GM10847 (cell line): ENCODE measurements around the gene CLIC5.

Experiments
- POLR2A ChIP-seq: IDR thresholded peaks from 2 replicates; pipeline ENCODE4 v1.6.1; 2011; ENCODE audit not compliant: insufficient read length; ENCODE audit errors: extremely low read depth

The CLIC5 gene

DNA sequence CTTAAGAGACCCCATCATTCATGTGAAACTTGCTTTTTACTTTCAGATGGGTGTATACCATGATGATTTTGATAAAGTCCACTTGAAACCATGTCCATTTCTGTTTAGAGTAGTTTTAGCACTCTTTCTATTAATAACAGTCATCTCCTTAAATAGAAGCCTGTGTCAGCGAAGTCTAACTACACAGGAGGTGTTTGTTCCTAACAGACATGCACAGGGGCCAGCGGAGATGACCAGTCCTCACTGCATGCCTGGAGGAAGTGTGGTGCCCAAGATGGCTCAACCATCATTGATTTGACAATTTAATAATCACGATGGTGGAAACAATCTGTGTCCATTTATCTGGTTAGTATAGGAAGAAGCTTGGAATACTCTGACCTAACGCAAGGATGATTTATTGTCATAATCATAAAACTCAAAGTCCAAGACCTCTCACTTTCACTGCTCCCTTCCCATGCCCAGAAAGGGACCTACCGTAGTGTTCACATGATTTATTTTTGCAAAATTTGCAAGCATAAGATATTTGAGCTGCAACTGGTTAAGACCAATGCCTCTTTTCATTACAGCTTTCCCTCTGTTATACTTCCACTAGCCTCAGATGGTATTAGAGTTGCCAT is 31.0 kb upstream of the CLIC5 start:
- no peak for TF ChIP-seq POLR2A

DNA sequence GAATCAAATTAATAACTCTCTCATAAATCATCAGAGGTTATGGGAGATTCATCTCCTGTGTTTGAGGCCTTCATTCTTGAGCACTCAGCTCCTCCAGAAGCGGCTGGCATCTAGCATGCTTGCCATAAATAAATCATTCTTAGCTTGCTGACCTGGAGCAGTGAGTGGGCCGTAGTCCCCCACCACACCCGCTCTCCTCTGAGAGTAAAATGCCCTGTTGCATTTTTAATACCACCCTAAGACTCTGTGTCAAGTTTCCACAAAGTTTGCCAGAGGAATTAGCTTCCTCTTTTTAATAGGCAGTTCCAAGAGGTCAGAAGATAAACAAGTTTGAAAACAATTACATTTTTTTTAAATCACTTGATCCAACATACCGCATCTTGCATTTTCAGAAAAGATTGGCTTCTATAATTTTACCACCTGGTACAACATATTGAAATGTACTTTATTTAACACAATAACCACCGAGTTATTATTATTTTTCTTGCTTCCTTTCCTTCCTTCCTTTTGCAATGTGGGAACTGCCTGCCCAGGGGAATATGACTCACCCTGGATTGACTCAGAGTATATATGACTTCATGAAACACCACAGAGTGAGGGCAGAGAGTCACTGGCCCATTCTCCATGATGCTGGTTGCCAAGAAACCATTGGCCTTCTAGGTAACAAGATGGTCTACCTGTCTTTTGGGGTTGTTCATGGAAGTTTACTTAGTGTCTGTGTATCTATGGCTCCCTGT is 29.4 kb upstream of the CLIC5 start:
- no peak for TF ChIP-seq POLR2A

DNA sequence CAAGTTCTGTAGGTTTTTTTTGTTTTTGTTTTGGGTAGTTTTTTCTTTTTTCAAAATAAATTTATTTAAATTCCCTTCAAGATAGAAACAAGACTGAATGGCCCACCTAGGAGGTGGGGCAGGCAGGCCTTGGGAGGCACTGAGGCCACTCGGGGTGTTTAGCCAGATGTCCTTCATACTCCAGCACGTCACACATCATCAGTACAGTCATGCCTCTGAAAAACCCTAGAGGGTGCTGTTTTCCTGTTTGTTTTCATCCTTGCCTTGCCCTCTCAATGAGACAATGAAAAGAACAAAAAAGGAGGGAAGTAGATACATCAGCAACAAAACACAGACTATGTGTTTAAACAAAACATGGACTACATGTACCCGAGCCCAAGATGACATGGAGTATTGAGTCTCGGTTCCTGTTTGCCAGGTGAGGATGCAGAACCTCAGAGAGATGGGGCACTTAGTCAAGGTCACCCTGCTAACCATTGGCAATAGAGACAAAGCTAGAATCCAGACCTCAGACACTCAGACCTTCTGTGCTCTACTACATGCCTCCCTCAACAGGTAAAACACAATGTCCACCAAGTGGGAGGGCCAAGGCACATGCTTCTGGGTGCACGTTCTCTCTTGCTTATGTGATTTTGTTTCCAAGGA is 26.8 kb upstream of the CLIC5 start:
- no peak for TF ChIP-seq POLR2A

DNA sequence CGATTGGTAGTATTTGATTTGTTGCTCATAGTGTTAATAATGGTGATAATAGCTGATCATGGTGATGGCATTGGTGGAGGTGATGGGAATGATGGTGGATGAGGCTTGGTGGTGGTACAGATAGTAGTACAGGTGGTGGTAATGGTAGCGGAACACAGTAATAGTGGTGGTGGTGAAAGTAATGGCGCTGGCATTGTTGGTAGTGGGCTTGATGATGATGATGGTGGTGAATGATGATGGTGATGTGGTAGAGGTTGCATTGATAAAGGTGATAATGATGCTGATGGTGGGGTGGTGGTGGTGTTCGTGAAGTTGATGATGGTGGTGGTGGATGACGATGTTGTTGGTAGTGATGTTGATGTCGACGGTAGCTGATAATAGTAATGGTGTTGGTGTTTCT is 24.6 kb upstream of the CLIC5 start:
- TF ChIP-seq POLR2A, result no peak

DNA sequence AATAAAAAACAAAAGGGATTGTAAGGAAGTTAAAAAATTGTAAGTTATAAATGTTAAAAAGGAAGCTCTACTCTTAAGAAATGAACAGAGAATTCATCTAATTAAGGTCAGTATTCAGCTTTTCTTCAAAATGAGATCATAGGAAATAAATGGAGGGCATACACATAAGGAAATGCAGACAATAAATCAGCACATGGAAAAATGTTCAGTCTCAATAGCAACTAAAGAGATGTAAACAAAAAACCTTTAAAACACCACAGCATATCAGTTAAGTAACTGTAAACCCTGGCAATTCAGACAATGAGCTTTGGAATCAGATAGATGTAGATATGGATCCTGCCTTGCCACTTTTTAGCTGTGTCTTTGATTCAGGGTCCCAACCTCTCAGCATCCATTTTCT is 24.0 kb upstream of the CLIC5 start:
- no peak for TF ChIP-seq POLR2A

DNA sequence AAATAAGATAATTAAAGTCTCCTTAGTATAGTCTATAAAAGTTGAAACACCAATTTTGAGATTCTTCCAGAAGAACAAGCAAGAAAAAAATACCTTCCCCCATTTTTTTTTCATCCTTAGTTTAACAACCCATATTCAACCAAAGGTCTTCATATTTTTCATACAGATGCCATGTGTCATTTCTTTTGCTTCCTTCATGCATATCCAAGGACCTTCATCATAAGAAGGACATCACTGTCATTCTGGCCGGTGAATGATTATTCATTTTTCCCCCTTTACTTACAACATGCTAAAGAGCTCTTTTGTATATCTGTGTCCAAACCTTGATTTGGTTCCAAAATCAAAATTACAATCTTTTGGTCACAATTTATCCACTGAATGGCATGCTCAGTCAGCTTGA is 21.3 kb upstream of the CLIC5 start:
- no peak for TF ChIP-seq POLR2A

DNA sequence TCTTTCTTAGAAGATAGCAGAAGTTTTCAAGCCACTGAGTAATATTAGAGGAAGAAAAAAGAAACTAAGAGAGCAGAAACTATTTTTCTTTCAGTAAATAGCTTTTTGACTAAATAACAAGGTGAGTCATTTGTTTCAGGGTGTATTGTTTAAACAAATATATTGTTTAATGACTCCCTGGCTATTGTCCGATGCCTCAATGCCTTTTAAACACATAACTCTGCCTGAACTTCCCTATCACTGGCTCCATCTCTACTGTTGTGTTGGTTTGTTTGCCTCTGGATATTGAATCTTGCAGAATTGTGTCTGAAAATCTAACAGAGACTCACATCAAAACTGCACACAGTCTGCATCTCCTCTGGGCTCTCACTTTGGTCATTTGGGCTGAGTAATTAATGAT is 19.6 kb upstream of the CLIC5 start:
- no peak for TF ChIP-seq POLR2A

DNA sequence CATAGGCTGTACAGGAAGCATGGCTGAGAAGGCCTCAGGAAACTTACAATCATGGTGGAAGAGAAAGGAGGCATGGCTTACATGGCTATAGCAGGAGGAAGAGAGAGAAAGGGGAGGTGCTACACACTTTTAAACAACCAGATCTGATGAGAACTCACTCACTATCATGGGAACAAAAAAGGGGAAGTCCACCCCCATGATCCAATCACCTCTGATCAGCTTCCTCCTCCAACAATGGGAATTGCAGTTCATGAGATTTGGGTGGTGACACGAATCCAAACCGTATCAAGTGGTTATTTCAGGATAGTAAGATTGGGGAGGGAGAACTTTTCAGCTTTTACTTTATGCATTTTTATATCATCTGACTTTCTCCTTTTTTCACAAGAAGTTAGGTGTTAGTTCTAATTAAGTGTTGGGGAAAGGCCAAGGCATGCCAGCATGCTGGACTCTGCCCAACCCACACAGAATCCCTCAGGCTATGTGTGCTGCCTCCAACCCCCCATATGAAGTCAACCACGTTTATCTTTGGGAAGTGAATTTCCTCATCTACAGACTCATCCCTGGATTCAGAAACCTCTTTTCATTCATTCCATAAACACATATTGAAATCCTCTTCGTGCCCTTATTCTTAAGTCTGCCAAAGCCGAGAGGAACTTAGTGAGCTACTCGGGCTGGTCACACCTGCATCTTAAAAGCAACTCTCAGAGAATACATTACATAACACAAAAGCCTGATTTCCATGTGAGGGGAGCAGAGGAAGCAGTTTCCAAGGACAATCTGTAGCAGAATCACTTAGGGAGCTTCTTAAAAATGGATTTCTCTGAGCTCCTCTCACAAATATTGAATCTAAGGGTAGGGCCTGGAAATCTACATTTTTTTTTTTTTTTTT is 16.7 kb upstream of the CLIC5 start:
- TF ChIP-seq POLR2A, result no peak

DNA sequence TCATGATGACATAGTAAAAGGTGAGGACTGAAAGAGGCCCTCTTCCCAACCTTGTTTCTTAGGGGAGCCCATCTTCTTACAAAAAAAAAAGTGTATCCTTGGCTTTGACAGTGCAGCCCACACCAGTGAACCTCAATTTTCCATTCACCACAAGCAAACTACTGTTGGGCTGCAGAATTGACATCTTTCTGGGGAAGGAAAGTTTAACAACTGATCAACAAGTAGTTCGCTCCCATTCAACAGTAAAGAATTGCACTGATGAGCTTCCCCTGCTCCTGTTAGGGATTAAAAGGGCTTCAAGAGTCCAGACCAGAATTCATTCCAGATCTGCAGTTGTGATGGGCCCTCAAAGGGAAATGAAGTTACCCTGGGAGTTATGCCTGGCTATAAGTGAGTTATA is 13.9 kb upstream of the CLIC5 start:
- TF ChIP-seq POLR2A, result no peak

DNA sequence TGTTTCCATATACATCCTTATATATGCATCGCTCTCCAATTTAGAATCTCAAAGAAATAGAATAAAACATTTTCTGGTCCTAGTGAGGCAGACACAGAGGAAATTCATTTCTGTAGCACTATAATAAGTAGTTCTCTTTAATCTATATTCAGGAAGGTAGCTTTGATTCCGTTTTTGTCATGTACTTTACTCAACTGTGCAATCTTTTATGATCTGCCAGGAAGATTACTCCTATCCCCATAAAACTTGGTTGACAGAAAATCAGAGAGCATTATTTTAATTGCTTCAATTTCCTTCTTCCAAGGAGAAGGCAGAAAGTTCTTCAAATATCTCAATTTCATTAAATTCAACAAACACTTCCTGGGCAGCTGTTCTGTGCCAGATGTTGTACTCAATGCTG is 10.6 kb upstream of the CLIC5 start:
- no peak for TF ChIP-seq POLR2A

DNA sequence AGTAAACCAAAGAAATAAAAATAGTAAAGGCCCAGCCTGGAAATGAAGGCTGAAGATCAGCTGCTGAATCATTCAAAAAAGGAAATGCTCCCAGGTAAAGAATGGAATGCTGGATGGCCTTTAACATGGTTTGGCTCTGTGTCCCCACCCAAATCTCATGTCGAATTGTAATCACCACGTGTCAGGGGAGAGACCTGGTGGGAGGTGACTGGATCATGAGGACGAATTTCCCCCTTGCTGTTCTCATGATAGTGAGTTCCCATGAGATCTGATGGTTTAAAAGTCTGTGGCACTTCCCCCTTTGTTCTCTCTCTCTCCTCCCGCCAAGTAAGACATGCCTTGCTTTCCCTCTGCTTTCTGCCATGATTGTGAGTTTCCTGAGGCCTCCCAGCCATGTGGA is 9.9 kb upstream of the CLIC5 start:
- no peak for TF ChIP-seq POLR2A

DNA sequence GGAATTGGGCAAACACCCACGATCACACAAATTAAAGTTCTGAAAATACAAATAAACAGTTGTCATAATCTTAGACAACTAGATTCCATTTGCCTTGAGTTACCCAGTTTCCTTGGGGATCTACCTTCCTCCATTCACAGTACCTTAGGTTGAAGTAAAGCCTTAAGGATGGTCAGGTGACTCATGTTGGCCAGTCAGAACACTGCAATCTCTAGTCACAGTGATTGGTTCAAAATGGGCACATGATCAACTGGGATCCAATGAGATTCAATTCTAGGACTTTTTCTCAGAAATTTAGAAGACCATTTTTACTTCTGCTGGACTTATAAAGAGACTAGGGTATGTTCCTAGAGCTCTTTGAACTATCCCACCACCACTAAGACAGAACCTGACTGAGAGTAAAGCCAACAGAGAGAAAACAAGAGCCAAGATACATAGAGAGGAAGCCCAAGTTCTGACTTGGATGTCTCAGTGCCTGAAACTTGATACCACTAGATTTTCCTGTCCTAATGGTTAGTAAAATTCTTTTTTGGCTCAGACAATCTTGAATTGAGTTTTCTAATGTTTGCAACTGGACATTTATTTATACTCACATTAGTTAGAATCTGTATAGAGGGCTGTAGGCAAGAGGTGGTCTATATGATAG is 8.6 kb upstream of the CLIC5 start:
- TF ChIP-seq POLR2A, result no peak

DNA sequence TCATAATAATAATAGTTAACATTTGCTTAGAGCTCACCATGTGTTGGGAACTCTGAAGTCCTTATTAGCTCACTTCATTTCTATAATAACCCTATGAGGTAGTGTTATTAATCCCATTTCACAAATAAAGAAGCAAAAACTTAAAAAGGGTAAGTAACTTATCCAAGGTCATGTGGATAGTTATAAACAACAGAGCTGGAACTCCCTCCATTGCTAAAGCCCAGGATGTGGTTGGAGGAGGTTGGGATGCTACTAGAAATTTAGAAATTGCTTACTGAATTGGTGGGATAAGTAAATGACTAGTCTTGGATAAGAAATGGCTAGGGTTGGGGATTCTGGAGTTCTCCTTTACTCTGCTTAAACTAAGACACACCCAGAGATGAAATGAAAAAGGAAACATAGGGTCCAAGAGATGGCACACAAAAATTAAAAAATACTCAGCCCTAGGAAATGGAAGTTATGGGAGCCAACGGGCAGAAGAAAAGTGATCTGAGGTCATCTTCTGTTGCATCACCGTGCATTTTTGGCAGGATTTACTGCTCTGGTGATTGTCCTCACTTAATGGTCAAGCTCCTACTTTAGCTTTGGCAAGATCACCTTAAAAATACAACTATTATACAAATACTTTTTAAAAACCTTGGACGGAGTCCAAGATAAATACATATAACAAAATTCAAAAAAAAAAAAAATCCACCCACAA is 7.7 kb upstream of the CLIC5 start:
- no peak for TF ChIP-seq POLR2A

DNA sequence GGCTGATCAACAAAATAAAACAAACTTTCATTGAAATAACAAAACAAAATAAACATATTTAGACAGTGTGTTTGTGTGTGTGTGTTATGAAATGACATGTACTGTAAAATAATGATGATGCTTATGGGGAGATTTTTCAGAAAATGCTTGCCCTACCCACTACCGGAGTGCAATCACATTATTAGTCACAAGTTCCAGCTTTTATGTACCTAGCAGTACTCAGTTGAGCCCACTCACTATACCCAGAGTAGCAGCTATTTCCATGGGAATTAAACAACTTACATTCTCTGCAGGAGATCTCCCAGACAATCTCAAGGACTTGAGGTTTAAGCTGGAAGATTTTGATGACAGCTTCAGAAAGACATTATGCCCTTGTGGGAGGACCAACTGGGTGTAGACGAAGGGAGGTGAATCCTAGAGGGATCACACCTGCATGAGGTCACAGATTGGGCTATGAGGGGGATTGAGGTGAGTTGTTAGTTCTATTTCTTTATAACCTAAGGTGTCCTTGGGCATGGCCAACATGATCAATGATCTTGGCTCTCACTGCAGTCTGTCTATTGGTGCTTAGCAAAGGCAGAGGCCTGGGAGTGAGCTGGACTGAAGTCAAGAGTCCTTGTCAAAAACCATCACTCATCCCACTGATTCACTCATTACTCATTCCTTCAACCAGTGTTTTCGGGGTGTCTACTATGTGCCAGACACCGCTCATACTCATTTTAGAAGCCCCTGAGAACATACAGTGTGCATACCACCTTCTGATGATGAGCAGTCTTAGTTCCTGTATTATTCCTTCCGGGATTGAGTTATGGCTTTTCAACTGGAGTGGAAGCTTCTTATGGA is 6.7 kb upstream of the CLIC5 start:
- no peak for TF ChIP-seq POLR2A
